ENCODE measurements around the gene FAM53A.

FAM53A gene

GRCh38 chr4:1713003-1713851, 29.1 kb upstream of the FAM53A start:
- Histone ChIP-seq H3K36me3 (ENCODE audit: control insufficient read depth, insufficient read depth, low read length) (peaks cover 2% of the 10 kb centered on the region), H2BK120ac (ENCODE audit: low read depth, low read length) (no peak overlapping the region), H3K79me1 (ENCODE audit: low read length) (peaks cover 15% of the 10 kb centered on the region), H3K23ac (ENCODE audit: low read length) (peak overlapping the region; percentile 82), H2BK5ac (ENCODE audit: low read length) (no peak overlapping the region), H2AK5ac (ENCODE audit: low read length) (no peak overlapping the region), H3K56ac (ENCODE audit: low read length) (peak overlapping the region; percentile 94), H3K4me3 (ENCODE audit: low read length) (peak overlapping the region; percentile 80), H3K9ac (ENCODE audit: low read length) (peak overlapping the region; percentile 75), H2BK15ac (replicated peaks; ENCODE audit: low read depth) (no peak overlapping the region), H3K4me2 (ENCODE audit: low read length) (peak overlapping the region; percentile 98), H3K4ac (ENCODE audit: low read depth, low read length) (no peak overlapping the region), H3K18ac (ENCODE audit: low read length) (no peak overlapping the region), H3K4me1 (ENCODE audit: control insufficient read depth, low read depth, low read length) (no peaks in the 10 kb centered on the region), H4K8ac (ENCODE audit: low read depth, low read length) (no peak overlapping the region), H3K27me3 (ENCODE audit: insufficient read depth, low read length, poor library complexity) (no peaks in the 10 kb centered on the region), H4K5ac (ENCODE audit: low read length) (no peak overlapping the region), H3K27ac (ENCODE audit: low read depth, low read length) (no peak overlapping the region), H3K79me2 (ENCODE audit: control insufficient read depth, insufficient read depth, low read length) (peaks cover 25% of the 10 kb centered on the region)
- WGBS (ENCODE audit: extremely low coverage, insufficient coverage, low lambda C conversion rate), result no CpG with 5 or more reads among the region's 35 CpGs
- peak; percentile 76 for DNase-seq

- peak within 1 kb of the TSS; percentile 94 for H3K4ac ChIP-seq (ENCODE audit: low read depth, low read length)
- H3K79me2 ChIP-seq (ENCODE audit: control insufficient read depth, insufficient read depth, low read length), result peaks cover 26% of the 10 kb centered on the region
- H3K36me3 ChIP-seq (ENCODE audit: control insufficient read depth, insufficient read depth, low read length), result no peaks in the 10 kb centered on the region
- H2BK15ac ChIP-seq (replicated peaks; ENCODE audit: low read depth), result no peak within 1 kb of the TSS
- peak within 1 kb of the TSS; percentile 75 for H2BK5ac ChIP-seq (ENCODE audit: low read length)
- H3K4me1 ChIP-seq (ENCODE audit: control insufficient read depth, low read depth, low read length), result no peaks in the 10 kb centered on the region
- peak; percentile 96 for DNase-seq
- peaks cover 11% of the 10 kb centered on the region for H3K79me1 ChIP-seq (ENCODE audit: low read length)
- H3K27me3 ChIP-seq (ENCODE audit: insufficient read depth, low read length, poor library complexity), result no peaks in the 10 kb centered on the region
- H3K4me3 ChIP-seq (ENCODE audit: low read length), result peak within 1 kb of the TSS; percentile 96
- H3K18ac ChIP-seq (ENCODE audit: low read length), result peak within 1 kb of the TSS; percentile 92
- no CpG with 5 or more reads among the region's 98 CpGs for WGBS (ENCODE audit: extremely low coverage, insufficient coverage, low lambda C conversion rate)
- H3K27ac ChIP-seq (ENCODE audit: low read depth, low read length), result peak within 1 kb of the TSS; percentile 95
- peak within 1 kb of the TSS; percentile 82 for H3K23ac ChIP-seq (ENCODE audit: low read length)
- no peak within 1 kb of the TSS for H4K8ac ChIP-seq (ENCODE audit: low read depth, low read length)
- H3K56ac ChIP-seq (ENCODE audit: low read length), result peak within 1 kb of the TSS; percentile 98
- H3K4me2 ChIP-seq (ENCODE audit: low read length), result peak within 1 kb of the TSS; percentile 98
- H4K5ac ChIP-seq (ENCODE audit: low read length), result no peak within 1 kb of the TSS
- H2BK120ac ChIP-seq (ENCODE audit: low read depth, low read length), result peak within 1 kb of the TSS; percentile 37
- H2AK5ac ChIP-seq (ENCODE audit: low read length), result peak within 1 kb of the TSS; percentile 27
- peak within 1 kb of the TSS; percentile 95 for H3K9ac ChIP-seq (ENCODE audit: low read length)
These were observed 28.3 kb upstream of the FAM53A start, which contains the start of gene SLBP for GRCh38 chr4:1712216-1713002. Gene SLBP, minus strand, starts transcription at chr4:1712319. Its CDS starts 131 bp downstream, at chr4:1712188.

- WGBS (ENCODE audit: extremely low coverage, insufficient coverage, low lambda C conversion rate), result no CpG with 5 or more reads among the region's 85 CpGs
- H4K5ac ChIP-seq (ENCODE audit: low read length), result no peak overlapping the region
These were observed 27.6 kb upstream of the FAM53A start for GRCh38 chr4:1711571-1712215.

GRCh38 chr4:1711055-1711570, 27.0 kb upstream of the FAM53A start:
- no CpG with 5 or more reads among the region's 22 CpGs for WGBS (ENCODE audit: extremely low coverage, insufficient coverage, low lambda C conversion rate)
- Histone ChIP-seq H2AK5ac (ENCODE audit: low read length) (peak overlapping the region; percentile 27), H3K4ac (ENCODE audit: low read depth, low read length) (no peak overlapping the region), H4K5ac (ENCODE audit: low read length) (no peak overlapping the region), H3K79me2 (ENCODE audit: control insufficient read depth, insufficient read depth, low read length) (peaks cover 30% of the 10 kb centered on the region), H3K4me1 (ENCODE audit: control insufficient read depth, low read depth, low read length) (no peaks in the 10 kb centered on the region), H3K27ac (ENCODE audit: low read depth, low read length) (no peak overlapping the region), H2BK120ac (ENCODE audit: low read depth, low read length) (no peak overlapping the region), H4K8ac (ENCODE audit: low read depth, low read length) (no peak overlapping the region), H3K23ac (ENCODE audit: low read length) (peak overlapping the region; percentile 80), H3K18ac (ENCODE audit: low read length) (no peak overlapping the region), H3K9ac (ENCODE audit: low read length) (peak overlapping the region; percentile 95), H3K4me3 (ENCODE audit: low read length) (peak overlapping the region; percentile 96), H2BK15ac (replicated peaks; ENCODE audit: low read depth) (no peak overlapping the region), H3K4me2 (ENCODE audit: low read length) (peak overlapping the region; percentile 90), H3K27me3 (ENCODE audit: insufficient read depth, low read length, poor library complexity) (no peaks in the 10 kb centered on the region), H3K36me3 (ENCODE audit: control insufficient read depth, insufficient read depth, low read length) (peaks cover 3% of the 10 kb centered on the region), H3K56ac (ENCODE audit: low read length) (peak overlapping the region; percentile 98), H2BK5ac (ENCODE audit: low read length) (no peak overlapping the region), H3K79me1 (ENCODE audit: low read length) (peaks cover 13% of the 10 kb centered on the region)
- DNase-seq, result no peak

More at GRCh38 chr4:1711571-1712215, 27.6 kb upstream of the FAM53A start:
- H3K4ac ChIP-seq (ENCODE audit: low read depth, low read length), result peak overlapping the region; percentile 43
- peak overlapping the region; percentile 80 for H3K23ac ChIP-seq (ENCODE audit: low read length)
- peak overlapping the region; percentile 90 for H3K4me2 ChIP-seq (ENCODE audit: low read length)
- no peak overlapping the region for H2BK15ac ChIP-seq (replicated peaks; ENCODE audit: low read depth)
- no peaks in the 10 kb centered on the region for H3K36me3 ChIP-seq (ENCODE audit: control insufficient read depth, insufficient read depth, low read length)
- H2BK120ac ChIP-seq (ENCODE audit: low read depth, low read length), result peak overlapping the region; percentile 37
- H3K9ac ChIP-seq (ENCODE audit: low read length), result peak overlapping the region; percentile 95
- peak overlapping the region; percentile 95 for H3K27ac ChIP-seq (ENCODE audit: low read depth, low read length)
- H3K79me1 ChIP-seq (ENCODE audit: low read length), result peaks cover 11% of the 10 kb centered on the region
- no peaks in the 10 kb centered on the region for H3K27me3 ChIP-seq (ENCODE audit: insufficient read depth, low read length, poor library complexity)
- H3K4me1 ChIP-seq (ENCODE audit: control insufficient read depth, low read depth, low read length), result no peaks in the 10 kb centered on the region
- H3K18ac ChIP-seq (ENCODE audit: low read length), result peak overlapping the region; percentile 73
- no peak overlapping the region for H2BK5ac ChIP-seq (ENCODE audit: low read length)
- peak overlapping the region; percentile 96 for H3K4me3 ChIP-seq (ENCODE audit: low read length)
- peaks cover 26% of the 10 kb centered on the region for H3K79me2 ChIP-seq (ENCODE audit: control insufficient read depth, insufficient read depth, low read length)
- peak overlapping the region; percentile 27 for H2AK5ac ChIP-seq (ENCODE audit: low read length)
- peak; percentile 54 for DNase-seq
- H4K8ac ChIP-seq (ENCODE audit: low read depth, low read length), result no peak overlapping the region
- peak overlapping the region; percentile 98 for H3K56ac ChIP-seq (ENCODE audit: low read length)

- no peak overlapping the region for H2BK5ac ChIP-seq (ENCODE audit: low read length)
- H3K4ac ChIP-seq (ENCODE audit: low read depth, low read length), result no peak overlapping the region
- no peak overlapping the region for H2AK5ac ChIP-seq (ENCODE audit: low read length)
- H3K79me2 ChIP-seq (ENCODE audit: control insufficient read depth, insufficient read depth, low read length), result peaks cover 43% of the 10 kb centered on the region
- H3K23ac ChIP-seq (ENCODE audit: low read length), result no peak overlapping the region
- H2BK120ac ChIP-seq (ENCODE audit: low read depth, low read length), result no peak overlapping the region
- H3K27me3 ChIP-seq (ENCODE audit: insufficient read depth, low read length, poor library complexity), result no peaks in the 10 kb centered on the region
- H4K5ac ChIP-seq (ENCODE audit: low read length), result no peak overlapping the region
- no peak overlapping the region for H3K18ac ChIP-seq (ENCODE audit: low read length)
- no CpG with 5 or more reads among the region's 1 CpG for WGBS (ENCODE audit: extremely low coverage, insufficient coverage, low lambda C conversion rate)
- no peak overlapping the region for H3K4me2 ChIP-seq (ENCODE audit: low read length)
- no peak overlapping the region for H3K56ac ChIP-seq (ENCODE audit: low read length)
- no peak for DNase-seq
- H3K36me3 ChIP-seq (ENCODE audit: control insufficient read depth, insufficient read depth, low read length), result peaks cover 4% of the 10 kb centered on the region
- H3K27ac ChIP-seq (ENCODE audit: low read depth, low read length), result no peak overlapping the region
- no peak overlapping the region for H2BK15ac ChIP-seq (replicated peaks; ENCODE audit: low read depth)
- no peak overlapping the region for H4K8ac ChIP-seq (ENCODE audit: low read depth, low read length)
- no peak overlapping the region for H3K9ac ChIP-seq (ENCODE audit: low read length)
- no peaks in the 10 kb centered on the region for H3K4me1 ChIP-seq (ENCODE audit: control insufficient read depth, low read depth, low read length)
- H3K79me1 ChIP-seq (ENCODE audit: low read length), result peaks cover 24% of the 10 kb centered on the region
- H3K4me3 ChIP-seq (ENCODE audit: low read length), result no peak overlapping the region
These were observed 24.5 kb upstream of the FAM53A start for GRCh38 chr4:1708581-1708980.

Data from mesendoderm (in vitro differentiated cells).